Tibial nerve (tissue), 4 donors: ENCODE data around the gene SUMO3. TPM values are rescaled to one million over a fixed set of nuclear protein-coding genes. Genes with fewer than 3 reads are reported as not detected.

ENCODE experiments used
- DNase-seq, 2 donors: peaks; one replicate each; pipeline ENCODE4 v3.0.0-alpha.2; 2019; ENCODE audit warnings: low spot score in 2 of 2
- H3K27ac ChIP-seq, 4 donors: fragments of 200-600 bp; sonication (generic) in 3 of 4; one replicate each; pipeline ENCODE4 v1.5.1; 2017 to 2019; ENCODE audit warnings: mild to moderate bottlenecking in 1 of 4
- H3K27me3 ChIP-seq, 2 donors: fragments of 200-600 bp; sonication (generic) in 1 of 2; one replicate each; pipeline versions ENCODE4 v1.5.1 to v1.6.0; 2017 to 2019
- H3K36me3 ChIP-seq, 3 donors: fragments of 200-600 bp; sonication (generic); one replicate each; pipeline ENCODE4 v1.5.1; 2018 to 2019
- H3K4me1 ChIP-seq, 4 donors: fragments of 200-600 bp; sonication (generic) in 3 of 4; one replicate each; pipeline ENCODE4 v1.5.1; 2017 to 2019
- H3K4me3 ChIP-seq, 4 donors: fragments of 200-600 bp; sonication (generic) in 3 of 4; one replicate each; pipeline ENCODE4 v1.5.1; 2017 to 2019; ENCODE audit warnings: mild to moderate bottlenecking in 1 of 4, moderate library complexity in 1 of 4
- H3K9me3 ChIP-seq, 4 donors: fragments of 200-600 bp; sonication (generic) in 3 of 4; one replicate each; pipeline ENCODE4 v1.5.1; 2017 to 2019
- CTCF ChIP-seq, 5 experiments: fragments of 200-600 bp in 3 of 5; fragments of 450-650 bp in 2 of 5; sonication (generic) in 3 of 5; IDR thresholded peaks; one replicate each; pipeline ENCODE4 v1.5.1; 2016 to 2019; ENCODE audit warnings: antibody characterized with exemption in 5 of 5, mild to moderate bottlenecking in 3 of 5, moderate library complexity in 2 of 5
- EP300 ChIP-seq, 2 donors: sonication (generic); formaldehyde crosslinking; IDR thresholded peaks; one replicate each; pipeline ENCODE4 v1.6.1; 2017; ENCODE audit warnings: antibody characterized with exemption in 2 of 2, mild to moderate bottlenecking in 1 of 2
- POLR2A ChIP-seq, 2 donors: fragments of 450-650 bp; IDR thresholded peaks; one replicate each; pipeline ENCODE4 v1.6.1; 2017; ENCODE audit warnings: antibody characterized with exemption in 2 of 2, mild to moderate bottlenecking in 2 of 2, moderate library complexity in 2 of 2
- WGBS, 2 donors: methylation state at CpG; one replicate each; pipeline ENCODE4 v1.1.5; 2018; 5-methylcytosine and 5-hydroxymethylcytosine counted together
- total RNA-seq, 4 donors: library from RNA; depleted of rRNA; stranded (reverse); fragments of >200 nt; gene quantifications; one replicate each; pipeline ENCODE4 v1.1.0, GENCODE V29; 2016

The SUMO3 gene
- total RNA-seq, 4 donors from 2014 or later: 59.9 to 70.8 (median 62.1) TPM

- no peak overlapping the region for H3K4me3 ChIP-seq
- no peak overlapping the region for H3K27ac ChIP-seq
- H3K36me3 ChIP-seq: peaks cover 3 to 41% (median 7%) of the 10 kb centered on the region in 3 donors
- H3K27me3 ChIP-seq: peaks cover 0 to 9% of the 10 kb centered on the region in 2 donors
- 80% methylated on average over 18 to 24 of the region's 24 CpGs for WGBS, 2 donors
- no peaks in the 10 kb centered on the region for H3K9me3 ChIP-seq
- H3K4me1 ChIP-seq: peaks cover 0 to 21% (median 17%) of the 10 kb centered on the region in 4 donors
- TF ChIP-seq EP300 (IDR thresholded peaks at IDR 0.05) (no peak), CTCF (IDR thresholded peaks at IDR 0.05) (no peak), POLR2A (IDR thresholded peaks at IDR 0.05) (no peak)
- DNase-seq: no peak
Observed at GRCh38 chr21:44847261-44848056, 29.6 kb upstream of the SUMO3 start.

- H3K36me3 ChIP-seq: peaks cover 3 to 34% (median 7%) of the 10 kb centered on the region in 3 donors
- H3K9me3 ChIP-seq: no peaks in the 10 kb centered on the region
- peaks cover 0 to 21% (median 17%) of the 10 kb centered on the region in 4 donors for H3K4me1 ChIP-seq
- 23 to 33% methylated on average over 19 to 27 of the region's 27 CpGs for WGBS, 2 donors
- peaks cover 0 to 13% of the 10 kb centered on the region in 2 donors for H3K27me3 ChIP-seq
- peak; percentile 49 to 68 for DNase-seq
- TF ChIP-seq POLR2A (IDR thresholded peaks at IDR 0.05) (no peak), CTCF (IDR thresholded peaks at IDR 0.05) (no peak), EP300 (IDR thresholded peaks at IDR 0.05) (no peak)
- H3K27ac ChIP-seq: peak overlapping the region in 1 of 4 donors; percentile 46
- peak overlapping the region in 1 of 4 donors; percentile 45 for H3K4me3 ChIP-seq
Observed at GRCh38 chr21:44846485-44847260, 28.8 kb upstream of the SUMO3 start.

- Histone ChIP-seq H3K27me3 (peaks cover 0 to 13% of the 10 kb centered on the region in 2 donors), H3K4me1 (peaks cover 0 to 21% (median 17%) of the 10 kb centered on the region in 4 donors), H3K36me3 (peaks cover 3 to 28% (median 7%) of the 10 kb centered on the region in 3 donors), H3K4me3 (peak overlapping the region in 3 of 4 donors; percentile 20 to 45 (median 31)), H3K9me3 (no peaks in the 10 kb centered on the region), H3K27ac (peak overlapping the region in 2 of 4 donors; percentile 18 to 46)
- 14 to 31% methylated on average over 1 of the region's 1 CpG for WGBS, 2 donors
- no peak for DNase-seq
- TF ChIP-seq EP300 (IDR thresholded peaks at IDR 0.05) (peak in 1 of 2 donors; percentile 21), CTCF (IDR thresholded peaks at IDR 0.05) (no peak), POLR2A (IDR thresholded peaks at IDR 0.05) (no peak)
Observed at GRCh38 chr21:44846224-44846484, 28.3 kb upstream of the SUMO3 start.

GRCh38 chr21:44845418-44846223, 27.8 kb upstream of the SUMO3 start:
- peak; percentile 21 to 30 for DNase-seq
- H3K27ac ChIP-seq: peak overlapping the region in 3 of 4 donors; percentile 18 to 52 (median 46)
- H3K36me3 ChIP-seq: peaks cover 3 to 23% (median 7%) of the 10 kb centered on the region in 3 donors
- H3K27me3 ChIP-seq: peaks cover 0 to 13% of the 10 kb centered on the region in 2 donors
- 6 to 12% methylated on average over 10 to 31 of the region's 34 CpGs for WGBS, 2 donors
- peak in 2 of 5 experiments; percentile 14 to 35 for TF ChIP-seq CTCF (IDR thresholded peaks at IDR 0.05)
- no peak for TF ChIP-seq POLR2A (IDR thresholded peaks at IDR 0.05)
- TF ChIP-seq EP300 (IDR thresholded peaks at IDR 0.05): no peak
- no peaks in the 10 kb centered on the region for H3K9me3 ChIP-seq
- peaks cover 0 to 21% (median 17%) of the 10 kb centered on the region in 4 donors for H3K4me1 ChIP-seq
- H3K4me3 ChIP-seq: peak overlapping the region; percentile 20 to 45 (median 34)
